D721Med (cell line): ENCODE data around the gene DDC.
"Not testable (repeated sequence)": the region's sequence is repeated elsewhere in the genome, so short reads cannot be mapped to it uniquely, and the experiment has no call there.

Source experiments
- DNase-seq: peaks from one replicate; pipeline ENCODE4 v3.0.0; 2011; ENCODE audit warnings: low spot score; ENCODE audit not compliant: insufficient read length
- FAIRE-seq: peaks from 2 replicates; lab custom pipeline; 2011; peaks lifted over from hg19 to GRCh38; lab: Jason Lieb, UNC
- CTCF ChIP-seq: IDR thresholded peaks from 2 replicates; pipeline ENCODE4 v1.5.1; 2012; ENCODE audit warnings: mild to moderate bottlenecking, control low read depth; ENCODE audit not compliant: insufficient read depth; ENCODE audit errors: missing control alignments

The DDC gene

DNA sequence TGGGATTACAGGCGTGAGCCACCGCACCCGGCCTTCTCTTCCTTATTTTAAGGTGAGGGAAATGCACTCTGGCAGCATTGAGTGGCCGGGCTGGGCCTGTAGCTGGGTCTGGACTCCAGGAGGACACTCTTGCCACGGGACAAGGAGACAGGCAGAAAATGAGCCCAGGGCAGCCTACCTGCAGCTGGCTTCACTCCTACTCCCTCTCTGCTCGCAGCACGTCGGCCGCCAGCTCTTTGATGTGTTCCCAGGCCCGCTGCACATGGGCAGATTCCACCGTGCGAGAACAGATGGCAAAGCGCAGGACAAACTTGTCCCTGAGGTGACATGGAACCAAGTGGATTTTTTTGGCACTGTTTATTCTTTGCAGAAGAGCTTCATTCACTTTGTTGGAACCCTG lies 102.2 kb downstream of the DDC start:
- no peak for FAIRE-seq
- no peak for DNase-seq
- no peak for TF ChIP-seq CTCF

DNA sequence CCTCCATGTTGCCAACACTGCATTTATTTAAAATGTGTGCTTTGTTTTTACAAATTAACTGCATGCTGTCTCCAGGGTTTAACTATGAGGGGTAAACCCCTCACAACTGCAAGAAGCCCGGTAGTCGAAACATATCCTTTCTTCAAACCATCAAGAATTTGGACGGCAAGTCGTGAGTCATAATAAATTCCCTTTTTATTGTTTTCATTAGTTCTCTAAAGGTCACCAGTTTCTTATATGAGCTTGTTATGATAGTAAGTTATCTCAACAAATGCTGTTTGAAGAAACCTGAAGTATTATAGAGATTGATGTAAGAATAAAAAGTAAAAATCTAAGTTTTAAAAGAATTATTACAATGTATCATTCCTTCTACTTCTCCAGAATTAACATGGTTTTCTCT lies 102.8 kb downstream of the DDC start:
- no peak for FAIRE-seq

GRCh38 chr7:50461695-50462094 lies 103.5 kb downstream of the DDC start:
- TF ChIP-seq CTCF = no peak
- DNase-seq (no peak), FAIRE-seq (no peak)

More for the DNA sequence above, 102.8 kb downstream of the DDC start:
- DNase-seq = no peak
- no peak for TF ChIP-seq CTCF

DNA sequence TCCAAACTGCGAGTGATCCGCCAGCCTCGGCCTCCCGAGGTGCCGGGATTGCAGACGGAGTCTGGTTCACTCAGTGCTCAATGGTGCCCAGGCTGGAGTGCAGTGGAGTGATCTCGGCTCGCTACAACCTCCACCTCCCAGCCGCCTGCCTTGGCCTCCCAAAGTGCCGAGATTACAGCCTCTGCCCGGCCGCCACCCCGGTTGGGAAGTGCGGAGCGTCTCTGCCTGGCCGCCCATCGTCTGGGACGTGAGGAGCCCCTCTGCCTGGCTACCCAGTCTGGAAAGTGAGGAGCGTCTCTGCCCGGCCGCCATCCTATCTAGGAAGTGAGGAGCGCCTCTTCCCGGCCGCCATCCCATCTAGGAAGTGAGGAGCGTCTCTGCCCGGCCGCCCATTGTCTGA lies 106.0 kb downstream of the DDC start:
- DNase-seq, FAIRE-seq: not testable (repeated sequence)

DNA sequence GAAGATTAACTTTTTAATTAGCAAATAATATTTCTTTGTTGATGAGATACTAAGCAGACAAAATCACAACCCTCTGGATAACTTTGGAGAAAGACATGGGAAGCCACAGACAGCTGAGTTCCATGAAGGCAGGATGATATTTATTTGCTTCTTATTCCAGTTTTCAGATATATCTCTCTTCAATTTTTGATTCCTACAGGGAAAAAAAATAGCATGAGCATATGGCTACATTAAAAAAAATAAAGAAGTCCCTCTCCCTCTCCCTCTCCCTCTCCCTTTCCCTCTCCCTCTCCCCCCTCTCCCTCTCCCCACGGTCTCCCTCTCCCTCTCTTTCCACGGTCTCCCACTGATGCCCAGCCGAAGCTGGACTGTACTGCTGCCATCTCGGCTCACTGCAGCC lies 106.6 kb downstream of the DDC start:
- DNase-seq, FAIRE-seq: not testable (repeated sequence)

DNA sequence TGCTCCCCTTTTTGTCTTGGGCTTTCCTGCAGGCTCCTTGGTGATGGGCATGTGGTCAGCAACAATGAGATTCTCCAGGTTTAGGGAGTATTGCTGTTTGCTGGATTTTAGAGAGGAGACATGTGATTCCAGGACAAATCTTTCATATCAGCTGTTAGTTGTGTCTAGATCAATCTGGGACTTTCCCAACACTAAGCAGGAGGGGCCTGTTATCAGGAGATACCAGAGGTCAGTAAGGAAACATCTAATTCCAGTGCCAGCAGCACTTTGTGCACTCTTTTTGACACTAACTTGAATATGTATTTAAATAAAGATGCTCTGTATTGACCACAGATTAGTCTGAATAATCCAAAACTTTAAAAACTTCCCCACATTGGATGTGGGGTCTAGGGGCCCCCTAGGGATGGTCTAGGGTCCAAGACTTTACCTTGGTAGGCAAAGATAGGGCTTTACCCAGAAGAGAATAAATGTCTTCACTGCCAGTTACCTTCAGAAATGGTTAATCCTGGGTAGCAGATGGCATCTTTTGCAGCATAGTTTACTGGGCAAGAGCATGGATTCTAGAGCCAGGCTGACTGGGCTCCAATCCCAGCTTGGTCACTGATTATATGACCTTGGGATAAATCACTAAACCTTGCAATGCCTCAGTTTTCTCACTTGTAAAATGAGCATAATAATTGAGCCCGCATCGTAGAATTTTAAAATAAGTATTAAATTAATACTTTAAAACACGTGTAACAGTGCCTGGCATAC lies 108.7 kb downstream of the DDC start:
- TF ChIP-seq CTCF = no peak
- FAIRE-seq = no peak
- no peak for DNase-seq

- DNase-seq (no peak), FAIRE-seq (no peak)
- TF ChIP-seq CTCF = no peak
Measured at GRCh38 chr7:50455658-50456057, 109.5 kb downstream of the DDC start.

- no peak for TF ChIP-seq CTCF
- no peak for FAIRE-seq
- DNase-seq = no peak
Measured at GRCh38 chr7:50454968-50455367, 110.2 kb downstream of the DDC start.
